ENCODE measurements around the gene TUBA4B.
A peak's percentile ranks its signal among the peaks of the same experiment; 100 is the strongest.
"Not testable (repeated sequence)": the region's sequence is repeated elsewhere in the genome, so short reads cannot be mapped to it uniquely, and the experiment has no call there.

TUBA4B gene

DNA sequence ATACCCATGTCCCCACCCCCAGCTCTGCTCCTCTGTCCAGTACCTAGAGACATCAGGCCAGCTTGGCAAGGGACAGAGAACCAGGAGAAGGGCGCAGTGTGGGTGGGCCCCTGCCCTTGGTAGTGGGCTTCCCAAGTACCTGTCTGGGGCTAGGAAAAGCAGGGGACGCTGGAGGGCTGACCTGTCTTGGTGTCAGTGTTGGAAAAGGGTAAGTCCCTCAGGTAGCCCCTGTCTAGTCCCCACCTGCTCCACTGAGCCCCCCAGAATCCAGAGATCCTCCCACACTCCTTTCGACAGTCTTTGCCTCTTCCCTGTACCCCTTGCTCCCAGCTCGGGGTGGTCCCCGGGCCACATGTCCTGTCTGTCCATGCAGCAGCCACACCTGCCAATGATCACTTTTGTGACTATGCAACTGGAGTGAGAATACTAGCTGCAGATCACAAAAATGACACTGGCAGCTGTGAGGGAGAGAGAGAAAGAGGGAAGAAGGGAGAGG lies 40.7 kb downstream of the TUBA4B start:
- no peak for DNase-seq

DNA sequence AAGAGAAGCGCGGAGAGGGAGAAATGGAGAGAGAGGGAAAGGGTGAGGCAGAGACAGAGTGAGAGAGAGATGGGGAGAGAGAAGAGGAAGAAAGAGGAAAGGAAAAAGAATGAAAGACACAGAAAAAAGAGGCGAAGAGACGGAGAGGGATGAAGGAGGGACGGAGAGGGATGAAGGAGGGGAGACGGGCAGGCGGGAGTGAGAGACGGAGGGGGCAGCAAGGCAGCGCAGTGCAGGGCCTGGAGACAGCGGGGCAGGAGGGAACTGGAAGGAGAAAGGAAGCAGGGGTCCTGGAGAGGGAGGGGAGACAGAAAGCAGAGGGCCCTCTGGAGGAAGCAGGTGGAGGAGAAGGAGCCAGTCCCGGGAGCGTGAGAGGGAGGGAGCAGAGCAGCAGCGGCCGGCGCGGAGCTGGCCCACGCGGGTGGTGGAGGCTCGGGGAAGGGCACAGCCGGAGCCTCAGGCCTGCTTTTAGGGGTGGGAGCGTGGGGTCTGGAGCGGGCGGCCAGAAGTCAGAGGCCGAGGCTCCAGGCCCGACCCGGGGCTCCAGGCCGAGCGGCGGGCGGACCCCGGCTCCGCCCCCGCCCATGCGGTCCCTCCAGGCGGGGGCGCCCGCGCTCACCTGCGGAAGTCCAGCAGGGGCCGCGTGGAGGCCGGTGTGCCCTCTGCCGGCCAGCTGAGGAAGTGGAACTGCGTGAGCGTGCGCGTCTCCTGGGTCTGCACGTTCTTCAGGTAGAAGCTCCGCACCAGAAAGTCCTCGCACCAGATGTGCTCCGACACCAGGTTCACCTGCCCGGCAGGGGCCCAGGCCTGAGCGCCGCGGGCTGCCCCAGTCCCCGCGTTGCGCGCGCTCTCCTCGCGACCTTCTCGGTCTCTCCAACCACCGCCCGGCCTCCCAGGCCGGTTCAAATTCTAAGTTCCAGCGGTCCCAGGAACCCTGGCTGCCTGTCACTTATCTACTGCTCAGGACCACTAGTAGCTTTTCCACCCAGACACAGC lies 41.6 kb downstream of the TUBA4B start:
- no peak for DNase-seq

DNA sequence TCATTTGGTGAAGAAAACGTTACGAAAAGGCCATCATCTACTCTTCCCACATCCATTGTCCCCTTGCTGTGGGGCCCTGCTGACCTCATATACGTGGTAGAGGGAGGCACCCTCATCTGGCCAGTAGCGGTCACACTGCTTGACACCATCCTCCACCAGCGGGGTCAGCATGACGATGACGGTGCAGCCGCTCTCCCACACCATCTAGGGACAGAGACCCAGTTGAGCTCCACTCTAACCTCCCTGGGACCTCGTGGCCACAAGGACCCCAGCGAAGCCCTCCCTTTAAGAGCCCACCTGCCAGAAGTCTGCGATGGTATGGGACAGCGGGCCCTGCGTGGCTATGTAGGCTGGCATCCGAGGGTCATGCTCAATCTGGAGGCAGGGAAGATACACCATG lies 43.1 kb downstream of the TUBA4B start:
- DNase-seq, result no peak

DNA sequence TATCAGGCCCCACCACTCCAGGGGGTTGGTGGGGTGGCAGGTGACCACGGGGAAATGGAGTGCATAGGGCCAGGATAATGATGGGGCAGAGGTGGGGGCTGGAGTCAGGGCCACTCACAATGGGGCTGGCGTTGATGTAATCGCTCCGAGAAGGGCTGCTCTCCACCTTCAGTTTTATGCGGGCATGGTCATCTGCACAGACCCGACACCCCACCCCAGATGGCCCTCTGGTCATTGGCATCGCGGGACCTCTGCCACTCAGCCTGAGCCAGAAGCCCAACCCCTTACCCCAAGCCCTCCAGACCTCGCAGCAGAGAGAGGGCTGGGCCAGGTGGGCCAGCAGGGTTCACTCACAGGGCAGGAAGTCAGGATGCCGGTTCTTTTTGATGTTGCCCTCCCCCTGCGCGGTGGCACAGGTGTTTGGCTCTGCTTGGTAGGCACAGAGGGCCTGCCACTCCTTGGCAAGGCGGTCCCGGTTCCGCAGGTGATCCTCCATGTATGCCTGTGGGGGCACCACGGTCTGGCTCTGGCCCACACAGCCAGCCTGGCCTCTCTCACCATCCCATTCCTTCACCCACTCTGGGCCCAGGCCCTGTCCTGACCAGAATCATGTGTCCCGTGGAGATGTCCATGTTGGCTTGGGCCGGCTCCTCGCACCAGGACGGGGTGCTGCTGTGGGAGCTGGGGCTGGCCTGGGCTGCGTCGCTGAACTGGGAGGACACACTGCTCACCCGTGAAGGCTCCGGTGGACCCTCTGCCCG lies 43.8 kb downstream of the TUBA4B start:
- DNase-seq, result no peak

DNA sequence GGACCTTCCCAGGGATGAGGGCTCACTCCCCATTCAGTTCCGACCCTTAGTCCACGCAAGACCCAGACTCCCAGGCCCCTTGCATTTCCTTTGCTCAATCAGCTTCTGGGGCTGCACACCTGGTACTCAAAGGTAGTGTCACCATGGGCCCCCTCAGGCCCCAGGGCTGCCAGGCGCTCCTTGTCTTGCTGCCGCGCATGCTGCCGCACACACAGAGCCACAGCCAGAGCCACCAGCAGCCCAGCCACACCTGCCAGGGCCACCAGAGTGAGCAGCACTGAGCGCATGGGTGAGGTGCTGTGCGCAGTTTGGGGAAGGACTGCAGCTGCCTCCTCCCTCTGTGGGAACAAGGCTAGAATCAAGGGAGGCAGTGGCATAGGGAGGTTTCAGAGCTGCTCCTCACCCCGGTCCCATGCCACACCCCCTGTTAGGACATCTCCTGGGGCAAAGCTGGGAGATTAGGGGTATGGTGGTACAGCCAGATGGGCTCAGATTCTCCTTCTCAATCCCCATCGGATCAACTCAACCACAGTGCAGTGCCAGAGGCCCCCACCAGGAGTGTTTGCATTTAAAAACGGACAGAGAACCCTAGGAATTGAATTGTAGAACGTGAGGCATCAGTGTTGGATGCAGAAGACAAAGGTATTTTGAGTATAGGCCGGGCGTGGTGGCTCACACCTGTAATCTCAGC lies 44.9 kb downstream of the TUBA4B start:
- no peak for DNase-seq

DNA sequence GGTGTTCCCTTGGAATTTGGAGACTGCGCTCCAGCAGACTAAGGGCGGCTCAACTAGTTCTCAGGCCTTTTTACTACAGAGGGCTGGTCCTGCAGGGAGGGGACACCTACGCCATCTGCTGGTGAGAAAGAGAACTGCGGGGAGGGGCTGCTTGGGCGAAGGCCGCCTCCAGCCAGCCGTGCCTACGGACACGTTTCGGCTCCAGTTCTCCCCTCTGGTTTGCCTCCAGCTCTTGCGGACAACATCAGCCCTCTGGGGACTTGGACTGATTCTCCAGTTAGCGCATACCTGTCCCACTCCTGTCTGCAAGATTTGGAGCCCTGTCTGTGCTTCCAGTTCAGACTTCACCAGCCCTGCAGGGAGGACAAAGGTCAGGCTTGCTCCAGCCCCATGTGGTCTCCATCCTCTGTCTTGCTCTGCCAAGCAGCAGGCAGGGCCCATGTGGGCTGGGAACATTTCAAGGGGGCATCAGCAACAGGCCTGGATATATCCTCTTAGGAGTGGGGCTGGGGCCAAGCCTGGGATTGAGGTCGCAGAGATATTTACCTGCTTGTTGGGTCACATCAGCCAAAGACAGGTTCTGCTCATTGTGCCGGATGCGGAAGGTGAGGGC lies 45.8 kb downstream of the TUBA4B start:
- DNase-seq, result peak; percentile 31

DNA sequence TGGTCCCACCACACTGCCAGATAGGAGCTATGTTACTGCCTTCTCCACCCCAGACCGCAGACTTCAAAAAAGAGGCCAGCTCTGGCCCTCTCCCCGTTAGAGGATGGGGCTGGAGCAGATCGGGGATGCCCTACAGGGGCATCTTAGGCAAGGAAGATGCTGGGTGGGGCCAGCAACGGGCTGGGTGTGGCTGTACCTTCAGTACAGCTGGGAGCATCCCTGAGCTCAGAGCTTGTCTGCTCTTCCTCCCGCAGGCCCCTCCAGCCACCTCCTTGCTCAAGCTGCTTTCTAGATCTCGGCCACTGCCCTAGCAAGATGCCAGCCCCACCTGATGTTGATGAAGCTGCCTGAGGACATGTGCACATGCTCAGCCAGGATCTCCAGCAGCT lies 46.3 kb downstream of the TUBA4B start:
- no peak for DNase-seq

DNA sequence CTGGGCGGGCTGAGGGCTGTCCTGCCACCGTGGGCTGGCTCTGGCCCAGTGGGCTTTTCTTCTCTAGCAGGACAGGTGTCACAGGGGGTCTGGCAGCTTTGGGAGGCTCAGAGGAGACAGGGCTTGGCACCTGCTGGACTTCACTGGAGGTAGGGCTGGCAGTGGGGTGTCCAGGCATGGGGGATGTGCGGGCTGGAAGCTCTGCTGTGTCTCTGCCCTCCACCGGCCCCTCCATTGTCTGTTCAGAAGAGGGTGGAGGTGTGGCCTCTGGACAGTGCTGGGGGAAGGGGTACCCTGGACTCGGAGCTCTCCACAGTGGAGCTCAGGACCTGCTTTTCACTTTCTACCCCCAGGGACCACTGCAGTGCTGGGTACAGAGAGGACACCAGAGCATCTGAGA lies 47.0 kb downstream of the TUBA4B start:
- no peak for DNase-seq

DNA sequence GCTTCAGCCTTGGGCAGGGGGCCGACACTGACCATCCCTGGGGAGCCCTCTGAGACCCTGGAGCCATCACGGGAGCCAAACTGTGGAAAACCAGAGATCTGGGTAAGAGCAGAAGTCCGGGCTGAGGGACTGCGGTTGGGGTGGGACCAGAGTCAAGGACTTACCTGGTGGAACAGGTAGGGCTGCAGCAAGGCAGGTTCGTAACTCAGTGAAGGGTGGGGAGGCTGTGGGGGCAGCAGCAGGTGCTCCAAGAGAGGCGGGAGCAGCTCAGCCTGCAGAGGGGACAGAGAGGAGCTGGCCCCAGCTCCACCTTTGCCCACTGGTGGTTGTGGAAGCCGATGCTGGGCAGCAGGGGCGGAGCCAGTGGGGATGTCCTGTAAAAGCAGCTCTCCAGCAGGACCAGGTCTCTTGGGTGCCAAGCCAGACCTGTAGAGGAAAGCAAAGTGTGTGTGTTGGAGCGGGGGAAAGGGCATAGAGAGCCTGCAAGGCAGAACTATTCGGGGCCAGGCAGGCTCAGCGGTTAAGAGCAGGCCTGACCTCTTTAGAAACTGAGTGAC lies 49.4 kb downstream of the TUBA4B start:
- no peak for DNase-seq

DNA sequence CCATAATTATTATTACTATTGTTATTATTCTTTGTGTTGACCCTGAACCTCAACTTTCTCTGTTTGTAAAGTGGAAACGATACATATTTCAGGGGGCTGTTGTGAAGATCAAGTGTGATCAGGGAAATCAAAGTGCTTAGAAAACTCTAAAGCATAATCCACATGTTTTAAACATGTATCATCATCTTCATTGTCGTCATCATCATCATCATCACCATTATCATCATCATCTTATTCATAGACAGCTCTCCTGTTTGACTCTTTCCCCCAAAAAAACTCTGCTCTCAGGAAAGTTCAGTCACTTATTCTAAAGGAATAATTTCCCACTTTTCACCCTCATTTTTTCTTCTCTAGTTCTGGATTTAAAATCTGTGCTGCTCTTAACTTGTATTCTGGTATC lies 51.2 kb downstream of the TUBA4B start:
- DNase-seq, result no peak

DNA sequence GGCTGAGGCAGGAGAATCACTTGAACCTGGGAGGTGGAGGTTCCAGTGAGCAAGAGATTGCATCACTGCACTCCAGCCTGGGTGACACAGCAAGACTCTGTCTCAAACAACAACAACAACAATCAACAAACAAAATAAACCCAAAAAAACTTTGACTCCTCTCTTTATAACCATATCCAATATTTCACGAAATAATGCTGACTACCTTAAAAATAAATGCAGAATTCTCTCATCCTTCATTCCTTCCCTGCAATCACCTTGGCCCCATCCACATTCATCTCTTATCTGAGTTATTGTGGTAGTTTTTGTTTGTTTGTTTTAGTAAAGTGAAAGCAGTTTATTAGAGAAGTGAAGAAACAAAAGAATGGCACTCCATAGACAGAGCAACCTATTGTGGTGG lies 53.0 kb downstream of the TUBA4B start:
- DNase-seq, result no peak

DNA sequence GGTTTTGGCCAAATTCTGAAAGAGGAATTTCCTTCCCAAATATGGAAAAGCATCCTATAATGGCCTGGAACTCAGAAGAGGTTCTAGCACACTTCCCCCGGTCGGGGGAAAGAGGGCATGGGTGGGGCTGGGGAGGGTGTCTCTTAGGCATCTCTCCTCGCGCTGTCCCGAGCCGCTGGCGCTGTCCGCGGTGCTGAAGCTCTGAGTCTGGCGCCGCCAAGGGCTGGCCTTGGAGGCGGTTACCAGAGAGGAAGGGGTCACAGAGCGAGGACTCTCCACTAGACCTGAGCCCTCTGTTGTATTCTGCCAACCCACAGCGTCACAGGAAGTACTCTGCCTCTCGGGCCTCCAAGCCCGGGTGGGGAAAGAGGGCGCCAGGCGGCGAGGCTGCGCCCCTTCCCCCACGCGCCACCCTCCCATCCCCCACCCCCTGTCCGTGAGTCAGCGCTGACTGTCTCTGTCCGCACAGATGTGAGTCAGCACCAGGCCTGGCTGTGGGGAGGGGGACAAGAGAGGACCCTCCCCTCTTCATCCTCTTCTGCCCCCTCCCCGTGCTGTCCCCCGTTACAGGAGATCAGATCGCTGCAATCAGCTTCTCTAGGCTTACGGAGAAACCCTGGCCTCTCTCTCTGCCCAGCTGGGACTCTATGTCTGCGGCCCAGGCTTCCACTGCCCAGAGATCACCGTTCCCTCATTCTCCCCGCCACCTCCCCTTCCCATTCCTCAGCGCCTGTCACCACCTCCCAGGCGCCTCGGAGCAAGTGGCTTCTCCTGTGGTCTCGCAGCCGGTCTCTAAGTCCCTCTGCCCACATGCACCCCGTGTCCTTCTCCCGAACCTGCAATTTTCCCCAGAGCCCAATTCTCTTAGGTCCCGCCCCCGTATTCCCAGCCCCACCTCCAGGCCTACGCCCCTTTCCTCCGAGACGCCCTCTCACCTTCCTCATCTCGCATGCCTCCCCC lies 55.4 kb downstream of the TUBA4B start:
- DNase-seq, result peak; percentile 35

DNA sequence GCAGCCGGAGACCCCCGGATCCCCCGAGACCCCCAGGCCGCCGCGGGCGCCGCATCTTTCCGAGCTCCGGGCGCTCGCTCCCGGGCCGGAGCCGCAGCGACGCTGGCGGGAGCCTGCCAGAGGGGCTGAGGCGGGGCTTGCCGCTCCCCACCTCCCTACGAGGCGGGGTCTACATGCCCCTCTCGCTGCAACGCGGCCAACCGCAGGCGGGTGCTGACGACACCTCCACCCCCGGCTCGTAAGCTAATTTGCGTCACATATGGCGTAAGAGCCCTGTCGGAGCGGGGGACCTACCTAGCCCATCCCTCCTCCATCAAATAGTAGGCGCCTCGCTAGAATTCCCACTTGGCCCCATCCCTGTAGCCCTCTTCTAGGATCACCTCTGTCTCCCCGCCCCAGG lies 56.2 kb downstream of the TUBA4B start, which contains the start of gene PTPRN:
PTPRN (minus strand) TSS at position 124 of the 400 bp plus-strand sequence; CDS start at position 55, 69 bp downstream.
- peak; percentile 75 for DNase-seq

DNA sequence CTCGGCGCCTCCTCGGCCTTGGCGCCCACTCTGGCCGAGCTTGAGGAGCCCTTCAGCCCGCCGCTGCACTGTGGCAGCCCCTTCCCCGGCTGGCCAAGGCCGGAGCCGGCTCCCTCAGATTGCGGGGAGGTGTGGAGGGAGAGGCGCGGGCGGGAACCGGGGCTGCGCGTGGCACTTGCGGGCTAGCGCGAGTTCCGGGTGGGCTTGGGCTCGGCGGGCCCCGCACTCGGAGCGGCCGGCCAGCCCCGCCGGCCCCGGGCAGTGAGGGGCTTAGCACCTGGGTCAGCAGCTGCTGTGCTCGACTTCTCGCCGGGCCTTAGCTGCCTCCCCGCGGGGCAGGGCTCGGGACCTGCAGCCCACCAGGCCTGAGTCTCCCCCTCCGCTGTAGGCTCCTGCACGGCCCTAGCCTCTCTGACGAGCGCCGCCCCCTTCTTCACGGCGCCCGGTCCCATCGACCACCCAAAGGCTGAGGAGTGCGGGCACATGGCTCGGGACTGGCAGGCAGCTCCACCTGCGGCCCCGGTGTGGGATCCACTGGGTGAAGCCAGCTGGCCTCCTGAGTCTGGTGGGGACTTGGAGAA lies 59.7 kb downstream of the TUBA4B start:
- not testable (repeated sequence) for DNase-seq

DNA sequence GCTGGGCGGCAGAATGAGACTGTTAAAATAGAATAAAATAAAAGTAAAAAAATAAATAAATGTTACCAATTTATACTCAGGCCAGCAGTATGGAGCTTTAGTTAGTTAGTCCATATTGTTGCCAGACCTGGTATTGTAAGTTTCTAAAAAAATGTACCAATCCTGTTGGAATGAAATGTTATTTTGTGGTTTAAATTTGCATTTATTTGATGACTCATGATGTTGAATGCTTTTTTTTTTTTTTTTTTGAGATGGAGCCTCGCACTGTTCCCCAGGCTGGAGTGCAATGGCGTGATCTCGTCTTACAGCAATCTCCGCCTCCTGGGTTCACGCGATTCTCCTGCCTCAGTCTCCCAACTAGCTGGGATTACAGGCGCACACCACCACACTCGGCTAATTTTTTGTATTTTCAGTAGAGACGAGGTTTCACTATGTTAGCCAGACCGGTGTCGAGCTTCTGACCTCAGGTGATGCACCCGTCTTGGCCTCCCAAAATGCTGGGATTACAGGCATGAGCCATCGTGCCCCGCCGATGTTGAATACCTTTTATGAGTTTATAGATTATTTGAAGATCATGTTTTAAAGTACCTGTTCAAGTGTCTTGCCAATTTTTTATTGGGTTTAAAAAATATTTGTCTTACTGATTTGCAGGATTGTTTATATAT lies 61.9 kb downstream of the TUBA4B start:
- DNase-seq, result no peak
